ENCODE measurements around the gene DRD5.

Gene DRD5

DNA sequence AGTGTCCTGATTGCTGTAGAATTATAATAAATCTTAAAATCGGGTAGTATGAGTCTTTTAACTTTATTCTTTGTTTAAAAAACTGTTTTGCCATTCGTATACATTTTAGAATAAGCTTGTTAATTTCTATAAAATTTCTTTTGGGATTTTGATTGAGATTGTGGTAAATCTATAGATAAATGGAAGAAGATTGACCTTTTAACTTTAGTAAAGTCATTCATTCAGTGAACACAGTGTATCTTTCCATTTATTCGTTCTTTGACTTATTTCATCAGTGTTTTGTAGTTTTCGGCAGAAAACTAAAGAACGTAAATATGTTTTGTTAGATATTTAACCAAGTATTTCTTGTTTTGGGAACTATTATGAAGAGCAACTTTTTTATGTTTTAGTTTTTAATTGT, 38.9 kb downstream of the DRD5 start:
- Histone ChIP-seq H3K27me3 (ENCODE audit: insufficient read depth, low read length) (no peaks in the 10 kb centered on the region), H3K79me2 (ENCODE audit: insufficient read depth, low read length) (no peaks in the 10 kb centered on the region), H3K9me2 (ENCODE audit: low read depth, low read length) (no peaks in the 10 kb centered on the region), H4K20me1 (ENCODE audit: insufficient read depth, low read length) (no peaks in the 10 kb centered on the region), H3K4me3 (ENCODE audit: low read depth, low read length, poor library complexity, severe bottlenecking) (no peak overlapping the region), H2AFZ (ENCODE audit: low read length) (no peak overlapping the region), H3K4me1 (ENCODE audit: insufficient read depth, low read length, severe bottlenecking) (no peaks in the 10 kb centered on the region), H3K9ac (ENCODE audit: low read length) (no peak overlapping the region), H3K4me2 (ENCODE audit: low read length) (no peak overlapping the region), H3K36me3 (ENCODE audit: insufficient read depth, low read length) (no peaks in the 10 kb centered on the region), H3K27ac (ENCODE audit: low read depth, low read length, poor library complexity, severe bottlenecking) (no peak overlapping the region), H3K9me3 (ENCODE audit: low read length) (no peaks in the 10 kb centered on the region), H3F3A (ENCODE audit: insufficient read depth, low read length) (no peaks in the 10 kb centered on the region)
- TF ChIP-seq, protein P1, sequence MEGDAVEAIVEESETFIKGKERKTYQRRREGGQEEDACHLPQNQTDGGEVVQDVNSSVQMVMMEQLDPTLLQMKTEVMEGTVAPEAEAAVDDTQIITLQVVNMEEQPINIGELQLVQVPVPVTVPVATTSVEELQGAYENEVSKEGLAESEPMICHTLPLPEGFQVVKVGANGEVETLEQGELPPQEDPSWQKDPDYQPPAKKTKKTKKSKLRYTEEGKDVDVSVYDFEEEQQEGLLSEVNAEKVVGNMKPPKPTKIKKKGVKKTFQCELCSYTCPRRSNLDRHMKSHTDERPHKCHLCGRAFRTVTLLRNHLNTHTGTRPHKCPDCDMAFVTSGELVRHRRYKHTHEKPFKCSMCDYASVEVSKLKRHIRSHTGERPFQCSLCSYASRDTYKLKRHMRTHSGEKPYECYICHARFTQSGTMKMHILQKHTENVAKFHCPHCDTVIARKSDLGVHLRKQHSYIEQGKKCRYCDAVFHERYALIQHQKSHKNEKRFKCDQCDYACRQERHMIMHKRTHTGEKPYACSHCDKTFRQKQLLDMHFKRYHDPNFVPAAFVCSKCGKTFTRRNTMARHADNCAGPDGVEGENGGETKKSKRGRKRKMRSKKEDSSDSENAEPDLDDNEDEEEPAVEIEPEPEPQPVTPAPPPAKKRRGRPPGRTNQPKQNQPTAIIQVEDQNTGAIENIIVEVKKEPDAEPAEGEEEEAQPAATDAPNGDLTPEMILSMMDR (IDR thresholded peaks at IDR 0.05; ENCODE audit: low read length), result no peak
- no peak for TF ChIP-seq EZH2 (IDR thresholded peaks at IDR 0.05; ENCODE audit: borderline replicate concordance, low read length)

GRCh38 chr4:9825049-9825448, 43.6 kb downstream of the DRD5 start:
- Histone ChIP-seq H3K9me3 (ENCODE audit: low read length) (no peaks in the 10 kb centered on the region), H3K79me2 (ENCODE audit: insufficient read depth, low read length) (no peaks in the 10 kb centered on the region), H3K27me3 (ENCODE audit: insufficient read depth, low read length) (no peaks in the 10 kb centered on the region), H3K4me3 (ENCODE audit: low read depth, low read length, poor library complexity, severe bottlenecking) (no peak overlapping the region), H4K20me1 (ENCODE audit: insufficient read depth, low read length) (no peaks in the 10 kb centered on the region), H3K27ac (ENCODE audit: low read depth, low read length, poor library complexity, severe bottlenecking) (no peak overlapping the region), H3F3A (ENCODE audit: insufficient read depth, low read length) (no peaks in the 10 kb centered on the region), H2AFZ (ENCODE audit: low read length) (no peak overlapping the region), H3K9ac (ENCODE audit: low read length) (no peak overlapping the region), H3K36me3 (ENCODE audit: insufficient read depth, low read length) (no peaks in the 10 kb centered on the region), H3K4me1 (ENCODE audit: insufficient read depth, low read length, severe bottlenecking) (no peaks in the 10 kb centered on the region), H3K4me2 (ENCODE audit: low read length) (no peak overlapping the region), H3K9me2 (ENCODE audit: low read depth, low read length) (no peaks in the 10 kb centered on the region)
- TF ChIP-seq EZH2 (IDR thresholded peaks at IDR 0.05; ENCODE audit: borderline replicate concordance, low read length), result no peak
- TF ChIP-seq, protein P1 (IDR thresholded peaks at IDR 0.05; ENCODE audit: low read length), result no peak

DNA sequence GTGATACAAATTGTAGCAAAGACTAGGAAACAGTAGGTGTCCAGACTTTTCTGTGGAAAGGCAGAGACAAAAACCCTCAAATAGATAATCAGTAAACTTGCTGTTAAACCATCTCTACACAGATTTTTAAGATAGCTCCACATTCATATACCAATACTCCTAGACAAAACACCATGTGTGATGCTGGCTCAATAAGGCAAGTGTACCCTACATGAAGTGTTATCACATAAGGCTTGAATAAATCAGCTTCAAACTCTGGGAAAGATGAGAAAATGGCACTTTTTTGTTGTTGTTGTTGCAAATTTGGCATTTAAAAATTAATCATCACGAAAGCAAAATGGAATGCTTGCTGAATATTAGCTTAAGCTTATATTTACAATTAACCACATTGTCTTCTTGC, 45.1 kb downstream of the DRD5 start:
- Histone ChIP-seq H3K4me3 (ENCODE audit: low read depth, low read length, poor library complexity, severe bottlenecking) (no peak overlapping the region), H2AFZ (ENCODE audit: low read length) (no peak overlapping the region), H3K36me3 (ENCODE audit: insufficient read depth, low read length) (no peaks in the 10 kb centered on the region), H3K27ac (ENCODE audit: low read depth, low read length, poor library complexity, severe bottlenecking) (no peak overlapping the region), H3F3A (ENCODE audit: insufficient read depth, low read length) (no peaks in the 10 kb centered on the region), H3K4me1 (ENCODE audit: insufficient read depth, low read length, severe bottlenecking) (no peaks in the 10 kb centered on the region), H3K27me3 (ENCODE audit: insufficient read depth, low read length) (no peaks in the 10 kb centered on the region), H3K9me3 (ENCODE audit: low read length) (no peaks in the 10 kb centered on the region), H3K79me2 (ENCODE audit: insufficient read depth, low read length) (no peaks in the 10 kb centered on the region), H4K20me1 (ENCODE audit: insufficient read depth, low read length) (no peaks in the 10 kb centered on the region), H3K9ac (ENCODE audit: low read length) (no peak overlapping the region), H3K9me2 (ENCODE audit: low read depth, low read length) (no peaks in the 10 kb centered on the region), H3K4me2 (ENCODE audit: low read length) (no peak overlapping the region)
- no peak for TF ChIP-seq EZH2 (IDR thresholded peaks at IDR 0.05; ENCODE audit: borderline replicate concordance, low read length)
- TF ChIP-seq, protein P1 (IDR thresholded peaks at IDR 0.05; ENCODE audit: low read length), result no peak

All from OCI-LY1 (cell line).